ENCODE data around the gene IFRD1.

The IFRD1 gene

GRCh38 chr7:112437072-112437471 is 13.2 kb upstream of the IFRD1 start:
- Histone ChIP-seq H3K9me3 (ENCODE audit: insufficient read depth, low read depth, low read length) (no peaks in the 10 kb centered on the region), H3F3A (ENCODE audit: low read depth) (no peaks in the 10 kb centered on the region; the same call in 1 of the 2 replicates), H3K4me3 (ENCODE audit: low read length, poor library complexity, severe bottlenecking) (no peak overlapping the region), H3K4me2 (ENCODE audit: low read depth, low read length, poor library complexity, severe bottlenecking) (no peak overlapping the region), H3K36me3 (ENCODE audit: insufficient read depth, low read length) (no peaks in the 10 kb centered on the region), H3K79me2 (ENCODE audit: insufficient read depth, low read length) (no peaks in the 10 kb centered on the region), H2AFZ (ENCODE audit: low read length) (no peak overlapping the region), H3K9me2 (replicated peaks; ENCODE audit: low read depth, low read length) (no peaks in the 10 kb centered on the region), H3K4me1 (ENCODE audit: insufficient read depth, low read length, poor library complexity, severe bottlenecking) (peaks cover 9% of the 10 kb centered on the region), H4K20me1 (ENCODE audit: insufficient read depth, low read length, poor library complexity, severe bottlenecking) (no peaks in the 10 kb centered on the region), H3K27me3 (ENCODE audit: insufficient read depth, low read length, poor library complexity, severe bottlenecking) (no peaks in the 10 kb centered on the region), H3K9ac (ENCODE audit: low read depth, low read length, poor library complexity, severe bottlenecking) (no peak overlapping the region)
- TF ChIP-seq, protein P1, sequence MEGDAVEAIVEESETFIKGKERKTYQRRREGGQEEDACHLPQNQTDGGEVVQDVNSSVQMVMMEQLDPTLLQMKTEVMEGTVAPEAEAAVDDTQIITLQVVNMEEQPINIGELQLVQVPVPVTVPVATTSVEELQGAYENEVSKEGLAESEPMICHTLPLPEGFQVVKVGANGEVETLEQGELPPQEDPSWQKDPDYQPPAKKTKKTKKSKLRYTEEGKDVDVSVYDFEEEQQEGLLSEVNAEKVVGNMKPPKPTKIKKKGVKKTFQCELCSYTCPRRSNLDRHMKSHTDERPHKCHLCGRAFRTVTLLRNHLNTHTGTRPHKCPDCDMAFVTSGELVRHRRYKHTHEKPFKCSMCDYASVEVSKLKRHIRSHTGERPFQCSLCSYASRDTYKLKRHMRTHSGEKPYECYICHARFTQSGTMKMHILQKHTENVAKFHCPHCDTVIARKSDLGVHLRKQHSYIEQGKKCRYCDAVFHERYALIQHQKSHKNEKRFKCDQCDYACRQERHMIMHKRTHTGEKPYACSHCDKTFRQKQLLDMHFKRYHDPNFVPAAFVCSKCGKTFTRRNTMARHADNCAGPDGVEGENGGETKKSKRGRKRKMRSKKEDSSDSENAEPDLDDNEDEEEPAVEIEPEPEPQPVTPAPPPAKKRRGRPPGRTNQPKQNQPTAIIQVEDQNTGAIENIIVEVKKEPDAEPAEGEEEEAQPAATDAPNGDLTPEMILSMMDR (conservative IDR thresholded peaks at IDR 0.05; ENCODE audit: low read length), result no peak
- TF ChIP-seq EZH2phosphoT487 (IDR thresholded peaks at IDR 0.05; ENCODE audit: borderline replicate concordance), result no peak

- no peaks in the 10 kb centered on the region for H3K27me3 ChIP-seq (ENCODE audit: insufficient read depth, low read length, poor library complexity, severe bottlenecking)
- no peaks in the 10 kb centered on the region for H3F3A ChIP-seq (ENCODE audit: low read depth)
- H3K4me3 ChIP-seq (ENCODE audit: low read length, poor library complexity, severe bottlenecking), result no peak overlapping the region
- H3K9me3 ChIP-seq (ENCODE audit: insufficient read depth, low read depth, low read length), result no peaks in the 10 kb centered on the region
- no peaks in the 10 kb centered on the region for H3K9me2 ChIP-seq (replicated peaks; ENCODE audit: low read depth, low read length)
- no peak overlapping the region for H3K4me2 ChIP-seq (ENCODE audit: low read depth, low read length, poor library complexity, severe bottlenecking)
- TF ChIP-seq, protein P1 (conservative IDR thresholded peaks at IDR 0.05; ENCODE audit: low read length), result no peak
- no peak for TF ChIP-seq EZH2phosphoT487 (IDR thresholded peaks at IDR 0.05; ENCODE audit: borderline replicate concordance)
- no peaks in the 10 kb centered on the region for H3K79me2 ChIP-seq (ENCODE audit: insufficient read depth, low read length)
- no peak overlapping the region for H2AFZ ChIP-seq (ENCODE audit: low read length)
- no peaks in the 10 kb centered on the region for H3K36me3 ChIP-seq (ENCODE audit: insufficient read depth, low read length)
- no peaks in the 10 kb centered on the region for H4K20me1 ChIP-seq (ENCODE audit: insufficient read depth, low read length, poor library complexity, severe bottlenecking)
- no peak overlapping the region for H3K9ac ChIP-seq (ENCODE audit: low read depth, low read length, poor library complexity, severe bottlenecking)
- no peaks in the 10 kb centered on the region for H3K4me1 ChIP-seq (ENCODE audit: insufficient read depth, low read length, poor library complexity, severe bottlenecking)
These were observed 10.8 kb upstream of the IFRD1 start for GRCh38 chr7:112439476-112439875.

- Histone ChIP-seq H3K9me2 (replicated peaks; ENCODE audit: low read depth, low read length) (no peaks in the 10 kb centered on the region), H3K9me3 (ENCODE audit: insufficient read depth, low read depth, low read length) (no peaks in the 10 kb centered on the region), H3K4me3 (ENCODE audit: low read length, poor library complexity, severe bottlenecking) (no peak overlapping the region), H3F3A (ENCODE audit: low read depth) (no peaks in the 10 kb centered on the region), H4K20me1 (ENCODE audit: insufficient read depth, low read length, poor library complexity, severe bottlenecking) (no peaks in the 10 kb centered on the region), H3K36me3 (ENCODE audit: insufficient read depth, low read length) (no peaks in the 10 kb centered on the region), H3K4me1 (ENCODE audit: insufficient read depth, low read length, poor library complexity, severe bottlenecking) (no peaks in the 10 kb centered on the region), H3K9ac (ENCODE audit: low read depth, low read length, poor library complexity, severe bottlenecking) (no peak overlapping the region), H3K27me3 (ENCODE audit: insufficient read depth, low read length, poor library complexity, severe bottlenecking) (no peaks in the 10 kb centered on the region), H3K79me2 (ENCODE audit: insufficient read depth, low read length) (no peaks in the 10 kb centered on the region), H3K4me2 (ENCODE audit: low read depth, low read length, poor library complexity, severe bottlenecking) (no peak overlapping the region), H2AFZ (ENCODE audit: low read length) (no peak overlapping the region)
- no peak for TF ChIP-seq EZH2phosphoT487 (IDR thresholded peaks at IDR 0.05; ENCODE audit: borderline replicate concordance)
- TF ChIP-seq, protein P1 (conservative IDR thresholded peaks at IDR 0.05; ENCODE audit: low read length), result no peak
These were observed 8.1 kb upstream of the IFRD1 start for GRCh38 chr7:112442210-112442609.

All from Loucy (cell line).